Stomach (tissue), 9 donors: ENCODE measurements around the gene FRMD1. TPM values are rescaled to one million over a fixed set of nuclear protein-coding genes. Genes with fewer than 3 reads are reported as not detected.

Experiments used
- DNase-seq, 2 donors: peaks; one replicate each; pipeline versions ENCODE4 v3.0.0 to v3.0.0-alpha.2; 2013 to 2019
- H3K27ac ChIP-seq, 5 donors: fragments of 200-600 bp in 4 of 5; sonication (generic) in 4 of 5; one replicate each; pipeline ENCODE4 v1.5.1; 2013 to 2019; ENCODE audit warnings: mild to moderate bottlenecking in 1 of 5, moderate library complexity in 1 of 5
- H3K27me3 ChIP-seq, 3 donors: fragments of 200-600 bp; sonication (generic); one replicate each; pipeline ENCODE4 v1.5.1; 2017 to 2019; ENCODE audit warnings: mixed run types in 1 of 3
- H3K36me3 ChIP-seq, 4 donors: fragments of 200-600 bp; sonication (generic); 1 replicate in 3 of 4; 2 replicates in 1 of 4; pipeline ENCODE4 v1.5.1; 2016 to 2019
- H3K4me1 ChIP-seq, 4 donors: fragments of 200-600 bp; sonication (generic); one replicate each; pipeline ENCODE4 v1.5.1; 2016 to 2019
- H3K4me3 ChIP-seq, 4 donors: fragments of 200-600 bp; sonication (generic) in 3 of 4; one replicate each; pipeline ENCODE4 v1.5.1; 2016 to 2019; ENCODE audit warnings: mild to moderate bottlenecking in 1 of 4
- H3K9me3 ChIP-seq, 4 donors: fragments of 200-600 bp; sonication (generic); one replicate each; pipeline ENCODE4 v1.5.1; 2016 to 2019
- CTCF ChIP-seq, 7 experiments: fragments of 450-650 bp in 4 of 7; fragments of 200-600 bp in 3 of 7; sonication (generic) in 3 of 7; IDR thresholded peaks; one replicate each; pipeline ENCODE4 v1.5.1; 2016 to 2019; ENCODE audit warnings: antibody characterized with exemption in 7 of 7, control low read depth in 2 of 7, mild to moderate bottlenecking in 1 of 7
- EP300 ChIP-seq: sonication (generic); formaldehyde crosslinking; IDR thresholded peaks from one replicate; pipeline ENCODE4 v1.6.1; 2017; ENCODE audit warnings: antibody characterized with exemption
- POLR2A ChIP-seq, 4 donors: fragments of 450-650 bp; IDR thresholded peaks; one replicate each; pipeline ENCODE4 v1.6.1; 2016; ENCODE audit warnings: antibody characterized with exemption in 4 of 4, control low read depth in 2 of 4, mild to moderate bottlenecking in 1 of 4, moderate library complexity in 1 of 4
- POLR2AphosphoS5 ChIP-seq, 3 donors: sonication (generic); formaldehyde crosslinking; IDR thresholded peaks; one replicate each; pipeline ENCODE4 v1.6.1; 2016; ENCODE audit warnings: antibody characterized with exemption in 3 of 3
- WGBS, 5 donors: extraction: QIAGEN DNeasy Blood & Tissue Kit in 3 of 5; methylation state at CpG; one replicate each; pipeline versions ENCODE4 v1.1.5 to v1.1.7; 2013 to 2018; 5-methylcytosine and 5-hydroxymethylcytosine counted together
- intact Hi-C: fragments of 100-400 bp; cut with DNase I; formaldehyde crosslinking; loops from one replicate; pipeline ENCODE4 v1.15.1; 2023; ENCODE audit warnings: low total_unique reads
- polyA plus RNA-seq, 3 donors: library from polyadenylated mRNA; stranded (reverse); fragments of 200-250 nt; gene quantifications; one replicate each; pipeline ENCODE4 v1.2.3, GENCODE V29; 2013
- total RNA-seq, 5 donors: library from RNA; depleted of rRNA; stranded (reverse); fragments of >200 nt; gene quantifications; one replicate each; pipeline versions ENCODE4 v1.1.0 to v1.2.3, GENCODE V29; 2014 to 2016
- donor health status: healthy with polysubstance abuse.
- donor health status: Bipolar disorder and iron deficiency.
- donor health status: healthy.

FRMD1 gene
- total and polyA plus RNA-seq, 8 donors, result 0.43 to 42.9 (median 7.7) TPM

- Histone ChIP-seq H3K4me1 (peaks cover 0 to 3% (median 1%) of the 10 kb centered on the region in 4 donors), H3K27me3 (no peaks in the 10 kb centered on the region), H3K4me3 (no peak overlapping the region), H3K36me3 (no peaks in the 10 kb centered on the region), H3K27ac (no peak overlapping the region), H3K9me3 (no peaks in the 10 kb centered on the region)
- TF ChIP-seq EP300, result no peak
- no peak for TF ChIP-seq CTCF (IDR thresholded peaks at IDR 0.05)
- TF ChIP-seq POLR2AphosphoS5 (IDR thresholded peaks at IDR 0.05), result no peak
- TF ChIP-seq POLR2A (IDR thresholded peaks at IDR 0.05), result no peak
- WGBS, 5 donors, result 67 to 83% (median 77%) methylated on average over 14 of the region's 14 CpGs
- intact Hi-C loops, result no loop called here
- DNase-seq, result no peak
These were observed 49.4 kb downstream of the FRMD1 start for GRCh38 chr6:168029459-168030217.

- Histone ChIP-seq H3K4me1 (peaks cover 0 to 7% (median 3%) of the 10 kb centered on the region in 4 donors), H3K36me3 (no peaks in the 10 kb centered on the region), H3K27me3 (no peaks in the 10 kb centered on the region), H3K9me3 (no peaks in the 10 kb centered on the region), H3K4me3 (no peak overlapping the region), H3K27ac (no peak overlapping the region)
- 88 to 94% (median 93%) methylated on average over 9 of the region's 9 CpGs for WGBS, 5 donors
- DNase-seq, result no peak
- intact Hi-C loops, result no loop called here
- no peak for TF ChIP-seq EP300
- TF ChIP-seq CTCF (IDR thresholded peaks at IDR 0.05), result no peak
- no peak for TF ChIP-seq POLR2A (IDR thresholded peaks at IDR 0.05)
- TF ChIP-seq POLR2AphosphoS5 (IDR thresholded peaks at IDR 0.05), result no peak
These were observed 50.8 kb downstream of the FRMD1 start for GRCh38 chr6:168028181-168028580.

GRCh38 chr6:168027521-168027920 lies 51.5 kb downstream of the FRMD1 start:
- 91 to 97% (median 95%) methylated on average over 16 of the region's 16 CpGs for WGBS, 5 donors
- TF ChIP-seq POLR2A (IDR thresholded peaks at IDR 0.05), result no peak
- no peak for TF ChIP-seq EP300
- no peak for TF ChIP-seq CTCF (IDR thresholded peaks at IDR 0.05)
- no peak for TF ChIP-seq POLR2AphosphoS5 (IDR thresholded peaks at IDR 0.05)
- no peak overlapping the region for H3K27ac ChIP-seq
- peaks cover 0 to 7% (median 3%) of the 10 kb centered on the region in 4 donors for H3K4me1 ChIP-seq
- no peaks in the 10 kb centered on the region for H3K36me3 ChIP-seq
- intact Hi-C loops, result no loop called here
- H3K4me3 ChIP-seq, result no peak overlapping the region
- H3K27me3 ChIP-seq, result no peaks in the 10 kb centered on the region
- H3K9me3 ChIP-seq, result no peaks in the 10 kb centered on the region
- no peak for DNase-seq

- Histone ChIP-seq H3K4me1 (peaks cover 0 to 7% (median 3%) of the 10 kb centered on the region in 4 donors), H3K4me3 (no peak overlapping the region), H3K27me3 (no peaks in the 10 kb centered on the region), H3K36me3 (no peaks in the 10 kb centered on the region), H3K27ac (no peak overlapping the region), H3K9me3 (no peaks in the 10 kb centered on the region)
- intact Hi-C loops, result no loop called here
- no peak for DNase-seq
- WGBS, 5 donors, result 82 to 96% (median 92%) methylated on average over 9 of the region's 9 CpGs
- TF ChIP-seq EP300, result no peak
- no peak for TF ChIP-seq POLR2A (IDR thresholded peaks at IDR 0.05)
- TF ChIP-seq CTCF (IDR thresholded peaks at IDR 0.05), result no peak
- TF ChIP-seq POLR2AphosphoS5 (IDR thresholded peaks at IDR 0.05), result no peak
These were observed 52.1 kb downstream of the FRMD1 start for GRCh38 chr6:168026925-168027324.
